ENCODE results near the gene OTOP1.
"Not testable (repeated sequence)": the region's sequence is repeated elsewhere in the genome, so short reads cannot be mapped to it uniquely, and the experiment has no call there.

Gene OTOP1

DNA sequence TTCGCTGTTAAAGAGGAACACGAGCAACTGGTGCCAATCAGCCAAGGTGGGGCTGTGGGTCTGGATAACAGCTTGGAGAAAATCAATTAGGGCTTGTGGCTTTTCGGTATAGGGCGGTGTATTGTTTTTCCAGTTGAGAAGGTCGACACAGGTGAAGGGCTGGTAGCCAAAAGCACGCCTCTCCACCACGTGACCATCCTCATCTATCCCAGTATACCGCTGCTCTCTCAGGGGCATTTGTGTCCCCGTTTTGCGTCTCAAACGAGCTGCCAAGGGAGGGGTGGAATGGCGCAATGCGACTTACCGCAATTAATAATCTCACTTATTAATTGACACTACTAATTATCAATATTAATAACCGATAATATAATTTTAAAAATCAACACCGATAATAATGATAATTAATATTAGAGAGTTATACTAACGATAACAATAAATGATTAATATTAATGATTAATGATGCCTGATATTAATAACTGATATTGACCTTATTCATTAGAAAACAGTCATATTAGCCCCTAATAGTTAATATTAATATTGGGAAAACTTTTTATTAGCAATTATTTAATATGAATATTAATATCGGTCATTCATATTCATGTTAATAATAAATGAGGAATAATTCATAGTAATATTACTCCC, 62.1 kb downstream of the OTOP1 start:
- in situ Hi-C loops (cut with MboI; ENCODE audit: low sequenced_read_pairs); H3K9me3 ChIP-seq; H3K36me3 ChIP-seq (replicated peaks); DNase-seq (ENCODE audit: low spot score in 2 of 2); H3K4me3 ChIP-seq; H3K4me1 ChIP-seq; H3K27me3 ChIP-seq (ENCODE audit: low read depth): not testable (repeated sequence)

DNA sequence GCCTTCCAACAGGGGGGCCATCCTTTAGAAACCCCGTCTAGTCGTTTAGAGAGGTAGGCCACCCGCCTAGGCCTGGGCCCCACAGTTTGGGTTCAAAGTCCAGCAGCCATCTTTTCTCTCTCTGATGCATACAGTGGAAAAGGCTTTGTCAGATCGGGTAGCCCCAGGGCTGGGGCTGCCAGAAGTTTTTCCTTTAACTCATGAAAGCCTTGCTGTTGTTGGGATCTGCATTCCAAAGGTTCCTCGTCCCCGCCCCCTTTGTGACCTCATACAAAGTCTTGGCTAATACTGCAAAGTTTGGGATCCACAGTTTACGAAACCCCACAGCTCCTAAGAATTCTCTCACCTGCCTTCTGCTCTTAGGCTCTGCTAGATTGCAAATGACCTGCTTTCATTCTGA, 64.5 kb downstream of the OTOP1 start:
- H3K4me1 ChIP-seq; H3K36me3 ChIP-seq (replicated peaks); H3K9me3 ChIP-seq; in situ Hi-C loops (cut with MboI; ENCODE audit: low sequenced_read_pairs); H3K4me3 ChIP-seq; H3K27me3 ChIP-seq (ENCODE audit: low read depth); DNase-seq (ENCODE audit: low spot score in 2 of 2): not testable (repeated sequence)

DNA sequence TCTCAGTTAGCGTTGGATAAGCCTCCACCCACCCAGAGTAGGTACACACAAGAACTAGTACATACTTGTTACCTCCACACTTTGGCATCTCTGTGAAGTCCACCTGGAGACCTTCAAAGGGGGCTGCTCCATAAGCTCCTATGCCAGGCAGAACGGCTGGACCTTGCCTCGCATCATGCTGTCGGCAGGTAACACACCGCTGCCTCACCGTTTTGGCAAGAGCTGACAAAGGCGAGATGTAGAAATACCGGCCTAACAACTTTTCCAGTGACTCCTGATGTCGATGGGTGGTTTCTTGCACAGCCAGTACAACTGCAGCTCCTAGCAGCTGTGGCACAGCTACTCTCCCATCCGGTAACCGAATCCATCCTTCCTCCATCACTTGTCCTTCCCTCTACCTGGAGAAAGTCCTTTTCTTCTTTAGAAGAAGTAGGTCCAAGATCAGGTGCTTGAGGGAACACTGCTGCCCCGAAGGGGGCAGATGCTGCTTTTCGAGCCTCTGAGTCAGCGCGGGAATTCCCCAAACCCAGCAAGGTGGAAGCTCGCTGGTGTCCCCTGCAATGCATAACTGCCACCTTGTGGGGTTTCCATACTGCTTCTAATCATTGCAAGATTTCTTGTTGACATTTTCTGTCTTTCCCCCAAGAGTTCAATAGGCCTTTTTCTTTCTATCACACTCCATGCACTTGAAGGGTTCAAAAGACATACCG, 65.6 kb downstream of the OTOP1 start:
- in situ Hi-C loops (cut with MboI; ENCODE audit: low sequenced_read_pairs); H3K27me3 ChIP-seq (ENCODE audit: low read depth); DNase-seq (ENCODE audit: low spot score in 2 of 2): not testable (repeated sequence)

DNA sequence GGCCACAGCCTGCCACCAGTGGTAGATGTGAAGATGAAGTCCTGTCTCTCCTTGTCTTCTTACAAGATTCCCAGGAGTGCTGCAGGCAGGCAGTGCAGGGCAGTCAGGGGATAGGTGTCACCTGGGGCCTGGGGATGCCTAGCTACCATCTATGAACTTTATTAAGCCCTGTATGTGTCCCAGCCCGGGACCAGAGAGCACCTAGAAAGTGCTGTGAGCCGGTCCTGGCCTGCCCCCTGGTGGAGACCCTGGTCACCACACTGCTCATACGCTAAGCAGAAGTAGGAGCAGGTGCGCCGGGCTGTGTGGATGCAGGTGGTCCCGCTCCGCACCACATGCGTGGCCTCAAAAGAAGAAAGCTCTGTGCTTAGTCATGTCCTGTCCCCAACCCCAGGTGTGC, 81.1 kb downstream of the OTOP1 start:
- H3K4me3 ChIP-seq; in situ Hi-C loops (cut with MboI; ENCODE audit: low sequenced_read_pairs); H3K4me1 ChIP-seq; H3K27me3 ChIP-seq (ENCODE audit: low read depth); H3K36me3 ChIP-seq (replicated peaks); H3K9me3 ChIP-seq: not testable (repeated sequence)
- DNase-seq (ENCODE audit: low spot score in 2 of 2), result peak; percentile 7 to 80

More for the DNA sequence above, 65.6 kb downstream of the OTOP1 start:
- H3K4me3 ChIP-seq; H3K9me3 ChIP-seq; H3K4me1 ChIP-seq; H3K36me3 ChIP-seq (replicated peaks): not testable (repeated sequence)

DNA sequence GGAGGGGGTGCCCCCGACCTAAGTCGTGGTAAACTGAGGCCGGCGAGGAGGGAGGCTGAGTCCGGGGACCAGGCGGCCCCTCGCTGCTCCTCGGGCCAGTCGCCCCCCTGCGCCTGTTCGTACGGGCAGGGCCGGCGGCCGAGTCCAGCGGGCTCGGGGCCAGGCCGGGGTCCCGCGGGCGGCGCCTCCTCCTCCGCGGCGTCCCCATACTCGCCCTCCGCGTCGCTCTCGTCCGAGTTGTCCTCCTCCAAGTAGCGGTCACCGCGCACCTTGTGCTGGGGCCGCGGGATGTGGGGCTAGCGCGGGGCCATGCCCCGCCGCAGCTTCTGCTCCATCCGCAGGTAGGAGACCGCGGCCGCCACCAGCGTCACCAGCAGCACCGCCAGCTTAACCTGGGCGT, 83.4 kb downstream of the OTOP1 start:
- DNase-seq (ENCODE audit: low spot score in 2 of 2); in situ Hi-C loops (cut with MboI; ENCODE audit: low sequenced_read_pairs); H3K36me3 ChIP-seq (replicated peaks); H3K27me3 ChIP-seq (ENCODE audit: low read depth); H3K9me3 ChIP-seq; H3K4me1 ChIP-seq; H3K4me3 ChIP-seq: not testable (repeated sequence)

DNA sequence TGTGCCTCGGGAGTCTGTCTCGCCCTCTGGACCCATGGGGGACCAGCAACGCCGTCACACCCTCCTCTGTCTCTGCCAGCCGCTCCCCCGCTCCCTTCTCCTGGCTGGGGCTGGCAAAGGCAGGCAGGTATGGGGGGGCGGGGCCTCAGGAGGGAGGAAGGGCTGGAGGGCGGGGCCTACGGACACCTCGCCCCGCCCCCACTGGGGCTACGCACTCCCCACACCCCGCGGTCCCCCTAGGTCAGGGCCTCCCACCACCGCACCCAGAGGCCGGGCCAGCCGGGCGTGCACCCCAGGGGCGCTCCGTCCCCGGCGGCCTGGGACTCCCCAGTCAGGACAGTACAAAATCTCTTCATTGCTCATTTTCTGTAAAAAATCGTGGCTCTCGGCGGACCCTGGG, 84.0 kb downstream of the OTOP1 start:
- H3K9me3 ChIP-seq; in situ Hi-C loops (cut with MboI; ENCODE audit: low sequenced_read_pairs); H3K36me3 ChIP-seq (replicated peaks); H3K27me3 ChIP-seq (ENCODE audit: low read depth); H3K4me3 ChIP-seq; H3K4me1 ChIP-seq; DNase-seq (ENCODE audit: low spot score in 2 of 2): not testable (repeated sequence)

DNA sequence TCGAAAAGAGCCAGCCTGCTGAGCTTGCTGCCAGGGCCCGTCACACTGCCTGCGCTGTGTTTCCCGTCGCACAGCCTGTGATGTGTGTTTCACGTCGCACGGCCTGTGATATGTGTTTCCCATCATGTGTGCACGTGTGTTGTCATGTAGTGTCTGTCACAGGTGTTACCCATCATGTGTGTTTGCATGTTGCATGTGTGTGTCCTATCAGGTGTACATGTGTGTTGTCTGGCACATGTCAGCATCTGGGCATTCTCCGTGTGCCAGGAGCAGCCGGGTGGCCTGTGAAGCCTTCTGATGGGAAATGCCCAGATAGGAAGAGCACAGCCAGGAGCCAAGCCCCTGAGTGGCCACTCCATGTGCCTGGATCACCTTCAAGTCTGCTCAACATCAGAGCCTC, 85.5 kb downstream of the OTOP1 start:
- H3K9me3 ChIP-seq; DNase-seq (ENCODE audit: low spot score in 2 of 2); H3K4me3 ChIP-seq; H3K36me3 ChIP-seq (replicated peaks); H3K4me1 ChIP-seq; H3K27me3 ChIP-seq (ENCODE audit: low read depth); in situ Hi-C loops (cut with MboI; ENCODE audit: low sequenced_read_pairs): not testable (repeated sequence)
